GM12878 (cell line): Measurements from ENCODE around the gene GOPC. TPM values are rescaled to one million over a fixed set of nuclear protein-coding genes. Genes with fewer than 3 reads are reported as not detected.

Source experiments
- ATAC-seq: fragments of 200-7000 bp; cut with Tn5 transposase; 3 replicates; pipeline ENCODE4 v1.9.1; 2020; ENCODE audit warnings: mild to moderate bottlenecking, moderate library complexity
- BruUV-seq: library from RNA; stranded (reverse); fragments of 400-500 nt; replicated peaks from 2 replicates; lab custom pipeline; 2021; lab: Mats Ljungman, UMichigan
- CTCF ChIA-PET: fragments of 300-600 bp; sonication (Branson Sonifier 250); formaldehyde crosslinking; extraction: SDS; loops from one replicate; lab custom pipeline; 2021; ENCODE audit warnings: inconsistent platforms; lab: Yijun Ruan, JAX
- POLR2A ChIA-PET: fragments of 350-600 bp; formaldehyde crosslinking; extraction: SDS; loops from one replicate; lab custom pipeline; 2021; ENCODE audit warnings: inconsistent platforms; lab: Charles Lee
- RAD21 ChIA-PET: fragments of 300-600 bp; sonication (Branson Sonifier 250); formaldehyde crosslinking; loops from one replicate; lab custom pipeline; 2023; ENCODE audit warnings: antibody characterized with exemption; ENCODE audit not compliant: unreplicated experiment; lab: Charles Lee
- SMC1A ChIA-PET: fragments of 300-600 bp; sonication (Branson Sonifier 250); formaldehyde crosslinking; loops from one replicate; lab custom pipeline; 2023; ENCODE audit not compliant: unreplicated experiment, uncharacterized antibody; lab: Charles Lee
- DNase-seq: peaks from one replicate; pipeline ENCODE4 v3.0.0-alpha.2; 2011; ENCODE audit warnings: low read depth, low spot score
- FAIRE-seq: peaks from 3 replicates; lab custom pipeline; 2011; peaks lifted over from hg19 to GRCh38; lab: Jason Lieb, UNC
- H2AFZ ChIP-seq: 2 replicates; pipeline ENCODE4 v1.6.0; 2011; ENCODE audit warnings: low read depth, low read length, control low read depth; ENCODE audit not compliant: control insufficient read depth
- H3K27ac ChIP-seq: 2 replicates; pipeline ENCODE4 v1.5.1; 2011; ENCODE audit warnings: control low read depth; ENCODE audit not compliant: control insufficient read depth, insufficient read depth
- H3K27me3 ChIP-seq, 2 experiments: replicated peaks in 1 of 2; 2 replicates each; pipeline versions ENCODE4 v1.6.0 to v1.6.1; 2011; ENCODE audit warnings: low read length in 1 of 2; ENCODE audit not compliant: control insufficient read depth in 2 of 2, insufficient read depth in 2 of 2
- H3K36me3 ChIP-seq, 2 experiments: 2 replicates each; pipeline ENCODE4 v1.5.1; 2011; ENCODE audit warnings: low read length in 1 of 2; ENCODE audit not compliant: control insufficient read depth in 2 of 2, insufficient read depth in 2 of 2
- H3K4me1 ChIP-seq: 2 replicates; pipeline ENCODE4 v1.6.1; 2011; ENCODE audit warnings: mild to moderate bottlenecking, low read length, moderate library complexity, mixed read lengths; ENCODE audit not compliant: control insufficient read depth, insufficient read depth
- H3K4me2 ChIP-seq: 2 replicates; pipeline ENCODE4 v1.6.0; 2011; ENCODE audit warnings: control low read depth; ENCODE audit not compliant: control insufficient read depth, insufficient read depth
- H3K4me3 ChIP-seq: fragments of 200-600 bp; sonication (generic); 2 replicates; pipeline ENCODE4 v1.5.1; 2016
- H3K79me2 ChIP-seq: 2 replicates; pipeline ENCODE4 v1.6.0; 2011; ENCODE audit warnings: low read length; ENCODE audit not compliant: control insufficient read depth, insufficient read depth
- H3K9ac ChIP-seq: 2 replicates; pipeline ENCODE4 v1.8.0; 2011; ENCODE audit warnings: low read length, control low read depth, mixed read lengths; ENCODE audit not compliant: control insufficient read depth, insufficient read depth
- H3K9me3 ChIP-seq: replicated peaks from 3 replicates; pipeline ENCODE4 v1.5.1; 2011; ENCODE audit warnings: mild to moderate bottlenecking, low read length; ENCODE audit not compliant: control insufficient read depth, insufficient read depth
- H4K20me1 ChIP-seq: 2 replicates; pipeline ENCODE4 v1.6.0; 2011; ENCODE audit not compliant: control insufficient read depth, insufficient read depth
- EED ChIP-seq: sonication (generic); IDR thresholded peaks from 2 replicates; pipeline ENCODE4 v1.6.1; 2016; ENCODE audit warnings: antibody characterized with exemption, low read depth
- IKZF1 ChIP-seq: fragments of 450-650 bp; conservative IDR thresholded peaks from 2 replicates; pipeline ENCODE4 v1.6.1; 2017; ENCODE audit warnings: antibody characterized with exemption, mild to moderate bottlenecking
- MTA3 ChIP-seq: IDR thresholded peaks from 2 replicates; pipeline ENCODE4 v1.6.1; 2012; ENCODE audit warnings: low read length, inconsistent platforms, borderline replicate concordance
- MYC ChIP-seq: IDR thresholded peaks from 2 replicates; pipeline ENCODE4 v1.6.1; 2011; ENCODE audit warnings: mild to moderate bottlenecking, low read length, moderate library complexity, inconsistent platforms; ENCODE audit not compliant: insufficient read depth, insufficient replicate concordance, insufficient read length, severe bottlenecking
- PML ChIP-seq: IDR thresholded peaks from 2 replicates; pipeline ENCODE4 v1.6.1; 2012; ENCODE audit warnings: low read length, inconsistent platforms
- POLR2A ChIP-seq: IDR thresholded peaks from 2 replicates; pipeline ENCODE4 v1.6.1; 2011; ENCODE audit warnings: low read depth, mild to moderate bottlenecking, low read length
- POLR2AphosphoS2 ChIP-seq: IDR thresholded peaks from 2 replicates; pipeline ENCODE4 v1.6.1; 2011; ENCODE audit warnings: low read depth, mild to moderate bottlenecking, low read length, improper control_type of control experiment, moderate library complexity
- POU2F2 ChIP-seq: IDR thresholded peaks from 3 replicates; pipeline ENCODE4 v1.6.1; 2011; ENCODE audit warnings: low read depth, mild to moderate bottlenecking, low read length, borderline replicate concordance
- RAD51 ChIP-seq: fragments of 450-650 bp; IDR thresholded peaks from 2 replicates; pipeline ENCODE4 v1.6.1; 2016; ENCODE audit warnings: moderate library complexity, mild to moderate bottlenecking, inconsistent platforms
- RELA ChIP-seq: fragments of 450-650 bp; IDR thresholded peaks from 2 replicates; pipeline ENCODE4 v1.8.0; 2014; ENCODE audit warnings: borderline replicate concordance; ENCODE audit not compliant: partially characterized antibody
- SPI1 ChIP-seq: IDR thresholded peaks from 2 replicates; pipeline ENCODE4 v1.6.1; 2011; ENCODE audit warnings: low read depth, mild to moderate bottlenecking, low read length, moderate library complexity, borderline replicate concordance; ENCODE audit not compliant: insufficient read depth
- TCF12 ChIP-seq: IDR thresholded peaks from 2 replicates; pipeline ENCODE4 v1.6.1; 2011; ENCODE audit warnings: low read depth, mild to moderate bottlenecking, low read length
- WGBS: methylation state at CpG from one replicate; pipeline ENCODE4 v1.1.6; 2016; ENCODE audit warnings: low lambda C conversion rate; ENCODE audit not compliant: insufficient replicate concordance, insufficient coverage; ENCODE audit errors: missing lambda C conversion rate; 5-methylcytosine and 5-hydroxymethylcytosine counted together
- in situ Hi-C: fragments of 300-500 bp; cut with MboI; formaldehyde crosslinking; loops from 9 replicates; pipeline ENCODE4 v1.14.3; 2018; ENCODE audit warnings: mixed read lengths
- intact Hi-C: fragments of 100-400 bp; cut with micrococcal nuclease; formaldehyde crosslinking; loops from one replicate; pipeline ENCODE4 v1.14.2; 2022; ENCODE audit not compliant: unreplicated experiment
- polyA plus RNA-seq, 11 experiments: library from polyadenylated mRNA; depleted of rRNA in 4 of 11; unstranded in 6 of 11; stranded (reverse) in 5 of 11; fragments of >200 nt; fragmentation: Nextera tagmentation in 4 of 11; fragmentation: Illumina TruSeq in 1 of 11; extraction: Ambion mirVana in 4 of 11; extraction: Trizol in 1 of 11; gene quantifications; 1 replicate in 1 of 11; 2 replicates in 10 of 11; pipeline versions ENCODE4 v1.2.1 to v1.2.3, GENCODE V29; 2011 to 2016; ENCODE audit warnings: inconsistent platforms in 2 of 11, missing spikeins in 2 of 11, low read depth in 1 of 11
- total RNA-seq, 4 experiments: library from RNA; depleted of rRNA in 3 of 4; stranded (reverse); fragments of >200 nt in 3 of 4; fragmentation: Illumina TruSeq in 1 of 4; extraction: Trizol in 1 of 4; gene quantifications; 2 replicates each; pipeline versions ENCODE4 v1.2.1 to v1.2.3, GENCODE V29; 2013 to 2021
- TF ChIP-seq, protein P1 (sequence below): IDR thresholded peaks from 2 replicates; pipeline ENCODE4 v1.6.1; 2011; ENCODE audit warnings: low read depth, mild to moderate bottlenecking, low read length, moderate library complexity, borderline replicate concordance; ENCODE audit errors: extremely low read depth
- TF ChIP-seq, protein P2 (sequence below): fragments of 450-650 bp; formaldehyde crosslinking; IDR thresholded peaks from 2 replicates; pipeline ENCODE4 v1.4.0; 2020; ENCODE audit warnings: mild to moderate bottlenecking, moderate library complexity
- TF ChIP-seq, protein P3 (sequence below): fragments of 450-650 bp; IDR thresholded peaks from 2 replicates; pipeline ENCODE4 v1.6.1; 2017; ENCODE audit warnings: low read depth, mild to moderate bottlenecking, moderate library complexity
- TF ChIP-seq, protein P4 (sequence below): fragments of 450-650 bp; IDR thresholded peaks from 2 replicates; pipeline ENCODE4 v1.6.1; 2014; ENCODE audit warnings: mild to moderate bottlenecking
- TF ChIP-seq, protein P5 (sequence below): IDR thresholded peaks from 2 replicates; pipeline ENCODE4 v1.6.1; 2011; ENCODE audit warnings: mild to moderate bottlenecking, low read depth, low read length, moderate library complexity; ENCODE audit not compliant: insufficient replicate concordance

GOPC gene
- total and polyA plus RNA-seq, 10 of the 15 experiments (the other 5 are each of a cell fraction or from before 2014, with no cell fraction given): 5.8 to 28.5 (median 18.0) TPM

DNA sequence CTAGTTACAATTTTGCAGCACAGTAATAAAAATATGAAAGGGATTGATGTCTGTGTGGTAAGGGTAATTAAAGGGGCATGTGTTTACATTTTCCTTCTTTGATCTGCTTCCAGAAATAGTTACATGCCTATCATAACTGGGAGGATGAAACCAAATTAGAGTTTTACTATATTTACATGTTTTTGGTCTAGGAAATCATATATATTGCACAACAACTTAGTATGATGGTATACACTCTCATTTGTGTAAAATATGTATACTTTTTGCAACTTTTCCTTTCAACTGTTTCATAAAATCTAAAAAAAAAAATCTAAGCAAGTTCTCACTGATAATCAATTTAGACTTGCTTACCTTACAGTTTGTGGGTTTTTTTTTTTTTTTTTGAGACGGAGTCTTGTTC lies 87.7 kb downstream of the GOPC start:
- no peaks in the 10 kb centered on the region for H3K79me2 ChIP-seq
- DNase-seq (no peak), FAIRE-seq (no peak), ATAC-seq (no peak)
- H3K4me3 ChIP-seq: no peak overlapping the region
- POLR2A ChIA-PET: no interaction called here
- H3K27me3 ChIP-seq: no peaks in the 10 kb centered on the region
- no peaks in the 10 kb centered on the region for H3K36me3 ChIP-seq
- no peaks in the 10 kb centered on the region for H3K4me1 ChIP-seq
- H3K4me2 ChIP-seq: no peak overlapping the region
- in situ Hi-C loops: no loop called here
- no peaks in the 10 kb centered on the region; the same call in 2 of the 3 replicates for H3K9me3 ChIP-seq
- CTCF ChIA-PET: no interaction called here
- intact Hi-C loops: no loop called here
- H2AFZ ChIP-seq: no peak overlapping the region
- no TSS peak for BruUV-seq
- no peak overlapping the region for H3K9ac ChIP-seq
- SMC1A ChIA-PET: interaction anchor here (1.0 kb wide), 1 partner anchor 41 kb away, joined by 3 read pairs; no protein-coding TSS in a partner anchor
- WGBS: 80% methylated on average over 1 of the region's 1 CpG
- no peaks in the 10 kb centered on the region for H4K20me1 ChIP-seq
- RAD21 ChIA-PET: no interaction called here
- H3K27ac ChIP-seq: no peak overlapping the region
- TF ChIP-seq SPI1 (no peak), MYC (no peak), POLR2AphosphoS2 (no peak), MTA3 (no peak), PML (no peak), EED (no peak), POU2F2 (no peak), IKZF1 (no peak), RAD51 (no peak), RELA (no peak), POLR2A (no peak), TCF12 (no peak)
- TF ChIP-seq, protein P1, sequence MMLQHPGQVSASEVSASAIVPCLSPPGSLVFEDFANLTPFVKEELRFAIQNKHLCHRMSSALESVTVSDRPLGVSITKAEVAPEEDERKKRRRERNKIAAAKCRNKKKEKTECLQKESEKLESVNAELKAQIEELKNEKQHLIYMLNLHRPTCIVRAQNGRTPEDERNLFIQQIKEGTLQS: no peak
- TF ChIP-seq, protein P2, sequence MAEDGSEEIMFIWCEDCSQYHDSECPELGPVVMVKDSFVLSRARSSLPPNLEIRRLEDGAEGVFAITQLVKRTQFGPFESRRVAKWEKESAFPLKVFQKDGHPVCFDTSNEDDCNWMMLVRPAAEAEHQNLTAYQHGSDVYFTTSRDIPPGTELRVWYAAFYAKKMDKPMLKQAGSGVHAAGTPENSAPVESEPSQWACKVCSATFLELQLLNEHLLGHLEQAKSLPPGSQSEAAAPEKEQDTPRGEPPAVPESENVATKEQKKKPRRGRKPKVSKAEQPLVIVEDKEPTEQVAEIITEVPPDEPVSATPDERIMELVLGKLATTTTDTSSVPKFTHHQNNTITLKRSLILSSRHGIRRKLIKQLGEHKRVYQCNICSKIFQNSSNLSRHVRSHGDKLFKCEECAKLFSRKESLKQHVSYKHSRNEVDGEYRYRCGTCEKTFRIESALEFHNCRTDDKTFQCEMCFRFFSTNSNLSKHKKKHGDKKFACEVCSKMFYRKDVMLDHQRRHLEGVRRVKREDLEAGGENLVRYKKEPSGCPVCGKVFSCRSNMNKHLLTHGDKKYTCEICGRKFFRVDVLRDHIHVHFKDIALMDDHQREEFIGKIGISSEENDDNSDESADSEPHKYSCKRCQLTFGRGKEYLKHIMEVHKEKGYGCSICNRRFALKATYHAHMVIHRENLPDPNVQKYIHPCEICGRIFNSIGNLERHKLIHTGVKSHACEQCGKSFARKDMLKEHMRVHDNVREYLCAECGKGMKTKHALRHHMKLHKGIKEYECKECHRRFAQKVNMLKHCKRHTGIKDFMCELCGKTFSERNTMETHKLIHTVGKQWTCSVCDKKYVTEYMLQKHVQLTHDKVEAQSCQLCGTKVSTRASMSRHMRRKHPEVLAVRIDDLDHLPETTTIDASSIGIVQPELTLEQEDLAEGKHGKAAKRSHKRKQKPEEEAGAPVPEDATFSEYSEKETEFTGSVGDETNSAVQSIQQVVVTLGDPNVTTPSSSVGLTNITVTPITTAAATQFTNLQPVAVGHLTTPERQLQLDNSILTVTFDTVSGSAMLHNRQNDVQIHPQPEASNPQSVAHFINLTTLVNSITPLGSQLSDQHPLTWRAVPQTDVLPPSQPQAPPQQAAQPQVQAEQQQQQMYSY (CRISPR knock-in tag): no peak
- TF ChIP-seq, protein P3, sequence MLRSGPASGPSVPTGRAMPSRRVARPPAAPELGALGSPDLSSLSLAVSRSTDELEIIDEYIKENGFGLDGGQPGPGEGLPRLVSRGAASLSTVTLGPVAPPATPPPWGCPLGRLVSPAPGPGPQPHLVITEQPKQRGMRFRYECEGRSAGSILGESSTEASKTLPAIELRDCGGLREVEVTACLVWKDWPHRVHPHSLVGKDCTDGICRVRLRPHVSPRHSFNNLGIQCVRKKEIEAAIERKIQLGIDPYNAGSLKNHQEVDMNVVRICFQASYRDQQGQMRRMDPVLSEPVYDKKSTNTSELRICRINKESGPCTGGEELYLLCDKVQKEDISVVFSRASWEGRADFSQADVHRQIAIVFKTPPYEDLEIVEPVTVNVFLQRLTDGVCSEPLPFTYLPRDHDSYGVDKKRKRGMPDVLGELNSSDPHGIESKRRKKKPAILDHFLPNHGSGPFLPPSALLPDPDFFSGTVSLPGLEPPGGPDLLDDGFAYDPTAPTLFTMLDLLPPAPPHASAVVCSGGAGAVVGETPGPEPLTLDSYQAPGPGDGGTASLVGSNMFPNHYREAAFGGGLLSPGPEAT: no peak
- TF ChIP-seq, protein P4, sequence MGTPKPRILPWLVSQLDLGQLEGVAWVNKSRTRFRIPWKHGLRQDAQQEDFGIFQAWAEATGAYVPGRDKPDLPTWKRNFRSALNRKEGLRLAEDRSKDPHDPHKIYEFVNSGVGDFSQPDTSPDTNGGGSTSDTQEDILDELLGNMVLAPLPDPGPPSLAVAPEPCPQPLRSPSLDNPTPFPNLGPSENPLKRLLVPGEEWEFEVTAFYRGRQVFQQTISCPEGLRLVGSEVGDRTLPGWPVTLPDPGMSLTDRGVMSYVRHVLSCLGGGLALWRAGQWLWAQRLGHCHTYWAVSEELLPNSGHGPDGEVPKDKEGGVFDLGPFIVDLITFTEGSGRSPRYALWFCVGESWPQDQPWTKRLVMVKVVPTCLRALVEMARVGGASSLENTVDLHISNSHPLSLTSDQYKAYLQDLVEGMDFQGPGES: no peak
- TF ChIP-seq, protein P5, sequence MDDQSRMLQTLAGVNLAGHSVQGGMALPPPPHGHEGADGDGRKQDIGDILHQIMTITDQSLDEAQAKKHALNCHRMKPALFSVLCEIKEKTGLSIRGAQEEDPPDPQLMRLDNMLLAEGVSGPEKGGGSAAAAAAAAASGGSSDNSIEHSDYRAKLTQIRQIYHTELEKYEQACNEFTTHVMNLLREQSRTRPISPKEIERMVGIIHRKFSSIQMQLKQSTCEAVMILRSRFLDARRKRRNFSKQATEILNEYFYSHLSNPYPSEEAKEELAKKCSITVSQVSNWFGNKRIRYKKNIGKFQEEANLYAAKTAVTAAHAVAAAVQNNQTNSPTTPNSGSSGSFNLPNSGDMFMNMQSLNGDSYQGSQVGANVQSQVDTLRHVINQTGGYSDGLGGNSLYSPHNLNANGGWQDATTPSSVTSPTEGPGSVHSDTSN: no peak
